Liver (tissue), 9 donors: ENCODE measurements around the gene ZBTB25. TPM values are rescaled to one million over a fixed set of nuclear protein-coding genes. Genes with fewer than 3 reads are reported as not detected.

Source experiments
- DNase-seq: peaks from one replicate; pipeline ENCODE4 v3.0.0-alpha.2; 2017; ENCODE audit warnings: low spot score
- H3K27ac ChIP-seq, 2 donors: one replicate each; pipeline ENCODE4 v1.7.0; 2013; ENCODE audit warnings: inconsistent platforms in 2 of 2, low read length in 2 of 2, control low read depth in 1 of 2, low read depth in 1 of 2, mild to moderate bottlenecking in 1 of 2
- H3K27me3 ChIP-seq, 4 donors: one replicate each; pipeline versions ENCODE4 v1.6.1 to v1.7.0; 2013; ENCODE audit warnings: low read length in 3 of 4, inconsistent platforms in 1 of 4, mild to moderate bottlenecking in 1 of 4, moderate library complexity in 1 of 4; ENCODE audit not compliant: control insufficient read depth in 4 of 4, insufficient read depth in 4 of 4
- H3K36me3 ChIP-seq, 4 donors: one replicate each; pipeline versions ENCODE4 v1.6.1 to v1.7.0; 2013; ENCODE audit warnings: low read length in 3 of 4, mild to moderate bottlenecking in 3 of 4, low read depth in 1 of 4, moderate library complexity in 1 of 4; ENCODE audit not compliant: control insufficient read depth in 4 of 4, insufficient read depth in 3 of 4
- H3K4me1 ChIP-seq, 4 donors: one replicate each; pipeline versions ENCODE4 v1.6.1 to v1.7.0; 2013; ENCODE audit warnings: low read length in 3 of 4, mild to moderate bottlenecking in 3 of 4, moderate library complexity in 1 of 4; ENCODE audit not compliant: control insufficient read depth in 4 of 4, insufficient read depth in 4 of 4
- H3K4me3 ChIP-seq, 3 donors: one replicate each; pipeline versions ENCODE4 v1.6.1 to v1.7.0; 2013; ENCODE audit warnings: low read length in 3 of 3, control low read depth in 1 of 3, low read depth in 1 of 3, mild to moderate bottlenecking in 1 of 3
- H3K9ac ChIP-seq, 2 donors: one replicate each; pipeline ENCODE4 v1.7.0; 2013; ENCODE audit warnings: low read length in 2 of 2, mild to moderate bottlenecking in 2 of 2, moderate library complexity in 2 of 2, control low read depth in 1 of 2, low read depth in 1 of 2
- H3K9me3 ChIP-seq, 4 donors: one replicate each; pipeline versions ENCODE4 v1.6.1 to v1.7.0; 2013; ENCODE audit warnings: low read length in 3 of 4; ENCODE audit not compliant: control insufficient read depth in 4 of 4
- ATF3 ChIP-seq: IDR thresholded peaks from 2 replicates; pipeline ENCODE4 v1.6.1; 2016; ENCODE audit warnings: antibody characterized with exemption
- CTCF ChIP-seq: fragments of 150-350 bp; IDR thresholded peaks from 2 replicates; pipeline ENCODE4 v1.5.1; 2017; ENCODE audit warnings: improper control_type of control experiment, low read depth, low read length; ENCODE audit not compliant: missing input control
- EGR1 ChIP-seq, 2 donors: IDR thresholded peaks; 2 replicates each; pipeline ENCODE4 v1.6.1; 2016 to 2018; ENCODE audit warnings: antibody characterized with exemption in 2 of 2, low read depth in 2 of 2
- FOXA1 ChIP-seq: IDR thresholded peaks from 2 replicates; pipeline ENCODE4 v1.6.1; 2016; ENCODE audit warnings: antibody characterized with exemption
- FOXA2 ChIP-seq: IDR thresholded peaks from 2 replicates; pipeline ENCODE4 v1.6.1; 2016; ENCODE audit warnings: antibody characterized with exemption
- GABPA ChIP-seq, 2 donors: IDR thresholded peaks in 1 of 2; conservative IDR thresholded peaks in 1 of 2; 2 replicates each; pipeline ENCODE4 v1.6.1; 2016; ENCODE audit warnings: antibody characterized with exemption in 2 of 2, mild to moderate bottlenecking in 1 of 2, moderate library complexity in 1 of 2
- HNF4A ChIP-seq, 2 donors: conservative IDR thresholded peaks; 2 replicates each; pipeline ENCODE4 v1.6.1; 2016; ENCODE audit warnings: antibody characterized with exemption in 2 of 2, mild to moderate bottlenecking in 2 of 2
- JUND ChIP-seq, 2 donors: IDR thresholded peaks; 2 replicates each; pipeline ENCODE4 v1.6.1; 2016; ENCODE audit warnings: antibody characterized with exemption in 2 of 2
- MAX ChIP-seq: IDR thresholded peaks from 2 replicates; pipeline ENCODE4 v1.6.1; 2016; ENCODE audit warnings: antibody characterized with exemption
- NR2F2 ChIP-seq: IDR thresholded peaks from 2 replicates; pipeline ENCODE4 v1.6.1; 2016; ENCODE audit warnings: antibody characterized with exemption
- RAD21 ChIP-seq, 2 donors: IDR thresholded peaks; 2 replicates each; pipeline ENCODE4 v1.6.1; 2016; ENCODE audit warnings: antibody characterized with exemption in 2 of 2, mild to moderate bottlenecking in 2 of 2
- REST ChIP-seq: IDR thresholded peaks from 2 replicates; pipeline ENCODE4 v1.6.1; 2016; ENCODE audit warnings: antibody characterized with exemption, mild to moderate bottlenecking
- RXRA ChIP-seq, 2 donors: IDR thresholded peaks; 2 replicates each; pipeline ENCODE4 v1.6.1; 2017 to 2018; ENCODE audit warnings: antibody characterized with exemption in 2 of 2, mild to moderate bottlenecking in 1 of 2
- SP1 ChIP-seq: IDR thresholded peaks from 2 replicates; pipeline ENCODE4 v1.6.1; 2018; ENCODE audit warnings: antibody characterized with exemption, mild to moderate bottlenecking
- TAF1 ChIP-seq: conservative IDR thresholded peaks from 2 replicates; pipeline ENCODE4 v1.6.1; 2016; ENCODE audit warnings: antibody characterized with exemption, mild to moderate bottlenecking
- YY1 ChIP-seq: IDR thresholded peaks from 2 replicates; pipeline ENCODE4 v1.6.1; 2016; ENCODE audit warnings: antibody characterized with exemption, mild to moderate bottlenecking
- ZBTB33 ChIP-seq: IDR thresholded peaks from 2 replicates; pipeline ENCODE4 v1.6.1; 2016; ENCODE audit warnings: antibody characterized with exemption
- WGBS: extraction: QIAGEN DNeasy Blood & Tissue Kit; methylation state at CpG from one replicate; pipeline ENCODE4 v1.1.7; 2013; 5-methylcytosine and 5-hydroxymethylcytosine counted together
- polyA plus RNA-seq, 2 donors: library from polyadenylated mRNA; stranded (reverse) in 1 of 2; unstranded in 1 of 2; fragments of 200-250 nt in 1 of 2; fragments of >200 nt in 1 of 2; fragmentation: Nextera tagmentation in 1 of 2; extraction: Ambion mirVana in 1 of 2; gene quantifications; one replicate each; pipeline versions ENCODE4 v1.2.1 to v1.2.3, GENCODE V29; 2013 to 2015
- total RNA-seq, 2 donors: library from RNA; depleted of rRNA; stranded (reverse); fragments of >200 nt; gene quantifications; one replicate each; pipeline ENCODE4 v1.2.3, GENCODE V29; 2014
- donor health status: healthy.
- donor health status: healthy.
- donor health status: healthy.
- donor health status: healthy.
- donor health status: healthy.

Gene ZBTB25
- total and polyA plus RNA-seq, 4 donors, result 1.4 to 5.9 (median 3.7) TPM

- H3K36me3 ChIP-seq, result no peaks in the 10 kb centered on the region
- H3K4me1 ChIP-seq, result peaks cover 8 to 31% (median 19%) of the 10 kb centered on the region in 4 donors
- H3K27ac ChIP-seq, result peak overlapping the region; percentile 99 to 100
- H3K9me3 ChIP-seq, result no peaks in the 10 kb centered on the region
- 69% methylated on average over 6 of the region's 6 CpGs for WGBS
- H3K27me3 ChIP-seq, result no peaks in the 10 kb centered on the region
- peak overlapping the region; percentile 80 to 84 (median 82) for H3K4me3 ChIP-seq
- no peak for DNase-seq
- H3K9ac ChIP-seq, result peak overlapping the region; percentile 78 to 80
- no peak for TF ChIP-seq FOXA2
- TF ChIP-seq YY1, result no peak
- no peak for TF ChIP-seq ATF3
- TF ChIP-seq CTCF, result no peak
- TF ChIP-seq EGR1 (IDR thresholded peaks at IDR 0.05; ENCODE audit: low read depth in 2 of 2), result no peak
- no peak for TF ChIP-seq REST
- no peak for TF ChIP-seq SP1
- no peak for TF ChIP-seq FOXA1
- no peak for TF ChIP-seq RXRA (IDR thresholded peaks at IDR 0.05)
- TF ChIP-seq RAD21 (IDR thresholded peaks at IDR 0.05), result no peak
Measured at GRCh38 chr14:64502456-64502855, 1.2 kb downstream of the ZBTB25 start.

- peaks cover 0 to 2% (median 0%) of the 10 kb centered on the region in 4 donors for H3K36me3 ChIP-seq
- peak overlapping the region; percentile 7 to 22 (median 14) for H3K4me3 ChIP-seq
- H3K27ac ChIP-seq, result peak overlapping the region; percentile 99 to 100
- H3K27me3 ChIP-seq, result no peaks in the 10 kb centered on the region
- H3K4me1 ChIP-seq, result peaks cover 8 to 30% (median 17%) of the 10 kb centered on the region in 4 donors
- no peaks in the 10 kb centered on the region for H3K9me3 ChIP-seq
- DNase-seq, result no peak
- 30% methylated on average over 8 of the region's 8 CpGs for WGBS
- H3K9ac ChIP-seq, result peak overlapping the region in 1 of 2 donors; percentile 78
- peak in 1 of 2 donors; percentile 22 for TF ChIP-seq RAD21 (IDR thresholded peaks at IDR 0.05)
- TF ChIP-seq JUND (IDR thresholded peaks at IDR 0.05), result peak in 1 of 2 donors; percentile 32
- no peak for TF ChIP-seq NR2F2
- TF ChIP-seq FOXA1, result no peak
- TF ChIP-seq FOXA2, result no peak
- TF ChIP-seq ZBTB33, result no peak
- no peak for TF ChIP-seq GABPA (IDR thresholded peaks at IDR 0.05 in 1 of 2, conservative IDR thresholded peaks at IDR 0.05 in 1 of 2)
- TF ChIP-seq SP1, result peak; percentile 60
- peak; percentile 13 for TF ChIP-seq TAF1
- no peak for TF ChIP-seq CTCF
- TF ChIP-seq YY1, result peak; percentile 82
- TF ChIP-seq MAX, result peak; percentile 22
- no peak for TF ChIP-seq ATF3
- no peak for TF ChIP-seq EGR1 (IDR thresholded peaks at IDR 0.05; ENCODE audit: low read depth in 2 of 2)
- TF ChIP-seq RXRA (IDR thresholded peaks at IDR 0.05), result peak in 1 of 2 donors; percentile 49
- peak; percentile 46 to 57 for TF ChIP-seq HNF4A (conservative IDR thresholded peaks at IDR 0.05)
Measured at GRCh38 chr14:64501411-64502171, 2.0 kb downstream of the ZBTB25 start.
